NB4 (cell line): ENCODE data around the gene NARF.

Experiments used
- CTCF ChIP-seq: IDR thresholded peaks from one replicate; pipeline ENCODE4 v1.5.1; 2012; ENCODE audit warnings: low read depth, low read length
- MYC ChIP-seq: IDR thresholded peaks from 2 replicates; pipeline ENCODE4 v1.6.1; 2011; ENCODE audit warnings: low read depth, low read length
- POLR2A ChIP-seq: IDR thresholded peaks from 2 replicates; pipeline ENCODE4 v1.6.1; 2011; ENCODE audit warnings: mild to moderate bottlenecking; ENCODE audit not compliant: insufficient read length; ENCODE audit errors: extremely low read depth
- TF ChIP-seq, protein P1 (sequence below): IDR thresholded peaks from 2 replicates; pipeline ENCODE4 v1.6.1; 2011; ENCODE audit warnings: low read depth, low read length

DNA sequence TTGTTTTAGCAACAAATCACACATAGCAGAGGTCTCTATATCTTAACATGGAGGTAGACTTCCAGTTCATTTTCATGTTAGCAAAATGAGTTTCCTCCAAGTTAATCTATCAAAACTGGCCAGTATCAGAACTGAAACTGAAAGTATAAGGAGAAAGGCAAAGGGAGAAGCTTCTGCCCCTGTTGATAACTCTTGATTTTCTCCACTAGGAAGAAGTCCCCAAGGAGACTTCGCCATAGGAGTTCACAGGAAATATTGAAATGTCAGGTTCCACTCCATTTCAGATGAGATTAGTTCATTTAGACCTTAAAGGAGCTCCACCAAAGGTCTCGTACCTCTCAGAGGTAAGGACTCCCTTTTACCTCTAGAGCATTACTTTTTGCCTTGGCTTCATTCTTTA, 39.0 kb upstream of the NARF start:
- TF ChIP-seq CTCF (no peak), POLR2A (no peak), MYC (no peak)
- TF ChIP-seq, protein P1, sequence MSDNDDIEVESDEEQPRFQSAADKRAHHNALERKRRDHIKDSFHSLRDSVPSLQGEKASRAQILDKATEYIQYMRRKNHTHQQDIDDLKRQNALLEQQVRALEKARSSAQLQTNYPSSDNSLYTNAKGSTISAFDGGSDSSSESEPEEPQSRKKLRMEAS: no peak
